ENCODE data around the gene SCARF1.
A peak's percentile ranks its signal among the peaks of the same experiment; 100 is the strongest.

Gene SCARF1

DNA sequence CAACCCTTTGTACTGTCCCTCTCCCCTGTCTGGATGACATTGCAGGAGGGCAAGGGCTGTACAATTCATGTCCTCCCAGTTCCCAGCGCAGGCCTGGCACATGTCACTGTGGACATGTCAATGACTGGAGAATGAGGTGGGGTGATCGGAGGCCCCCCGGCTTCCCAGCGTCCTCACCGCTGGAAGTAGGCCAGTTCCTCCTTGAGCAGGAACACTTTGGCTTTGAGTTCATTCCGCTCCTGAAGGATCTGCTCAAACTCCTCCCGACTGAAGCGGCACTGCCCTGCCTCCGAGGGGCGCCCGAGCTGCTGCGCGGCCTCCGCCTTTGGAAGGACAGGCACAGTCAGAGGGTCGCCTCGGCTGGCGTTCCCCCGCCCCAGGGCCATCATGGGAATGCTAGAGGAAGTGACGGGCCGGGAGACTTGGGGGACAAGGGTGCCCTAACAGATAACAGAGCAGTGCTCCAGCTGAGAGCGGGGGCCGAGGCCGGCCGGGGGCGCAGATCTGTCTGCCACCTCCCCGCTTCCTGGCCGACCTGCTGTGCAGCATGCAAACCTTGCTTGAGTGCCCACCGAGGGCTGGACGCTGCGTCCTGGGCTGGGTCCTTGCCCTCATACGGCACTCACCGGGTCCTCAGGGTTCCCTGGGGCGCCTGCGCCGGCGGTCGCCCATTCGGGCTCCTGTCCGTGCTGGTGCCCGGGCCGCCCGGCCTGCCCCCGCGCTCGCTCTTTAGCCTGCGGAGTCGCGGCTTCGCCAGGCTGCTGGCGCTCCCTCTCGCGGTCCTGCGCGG lies 2.8 kb upstream of the SCARF1 start:
- DNase-seq (ENCODE audit: low read depth in 2 of 2): no peak

DNA sequence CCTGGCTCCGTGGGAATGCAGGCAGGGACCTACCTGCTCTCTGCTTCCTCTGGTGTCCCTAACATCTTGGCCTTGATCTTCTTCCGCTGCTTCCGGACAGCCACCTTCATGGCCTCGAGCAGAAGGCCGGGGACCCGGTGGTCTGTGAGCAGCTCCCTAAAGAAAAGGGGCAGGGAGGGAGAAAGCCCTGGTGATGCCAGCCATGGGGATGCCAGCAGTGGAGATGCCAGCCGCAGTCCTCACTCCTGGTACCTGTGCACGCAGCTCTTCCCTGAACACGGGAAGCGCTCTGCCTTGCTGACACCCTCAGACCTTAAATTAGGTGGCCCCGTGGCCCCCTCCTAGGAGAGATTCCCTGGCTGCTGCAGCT lies 2.3 kb upstream of the SCARF1 start:
- DNase-seq (ENCODE audit: low read depth in 2 of 2): no peak

DNA sequence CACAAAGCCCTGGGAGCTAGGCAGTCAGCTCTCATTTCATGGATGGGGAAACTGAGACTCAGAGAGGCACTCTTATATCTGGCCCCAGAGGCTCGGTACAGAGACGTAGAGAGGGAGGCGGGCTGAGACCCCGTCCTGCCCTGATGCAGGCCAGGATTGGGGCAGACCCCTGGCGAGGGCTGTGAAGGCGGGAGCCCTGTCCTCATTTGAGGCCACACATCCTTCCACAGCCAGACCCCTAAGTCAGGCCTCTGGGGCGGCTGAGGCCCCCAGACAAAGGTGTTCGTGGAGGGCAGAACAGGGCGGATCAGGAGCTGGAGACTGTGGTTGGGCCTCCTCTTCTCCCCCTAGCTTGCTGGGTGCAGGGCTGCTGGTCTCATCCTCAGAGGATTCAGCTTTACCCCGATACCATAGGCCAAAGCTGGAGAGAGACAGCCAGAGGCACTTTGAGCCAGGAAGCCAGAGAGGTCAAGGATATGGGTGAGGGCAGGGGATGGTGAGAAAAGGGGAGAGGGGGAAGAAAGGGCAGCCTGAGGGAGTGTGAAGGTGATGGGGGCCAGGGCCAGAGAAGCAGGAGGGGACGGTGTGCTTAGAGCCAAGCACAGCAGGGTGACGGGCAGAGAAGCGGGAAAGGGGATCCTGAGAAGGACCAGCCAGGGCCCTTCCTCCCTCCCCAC lies 805 bp upstream of the SCARF1 start:
- no peak for DNase-seq (ENCODE audit: low read depth in 2 of 2)

DNA sequence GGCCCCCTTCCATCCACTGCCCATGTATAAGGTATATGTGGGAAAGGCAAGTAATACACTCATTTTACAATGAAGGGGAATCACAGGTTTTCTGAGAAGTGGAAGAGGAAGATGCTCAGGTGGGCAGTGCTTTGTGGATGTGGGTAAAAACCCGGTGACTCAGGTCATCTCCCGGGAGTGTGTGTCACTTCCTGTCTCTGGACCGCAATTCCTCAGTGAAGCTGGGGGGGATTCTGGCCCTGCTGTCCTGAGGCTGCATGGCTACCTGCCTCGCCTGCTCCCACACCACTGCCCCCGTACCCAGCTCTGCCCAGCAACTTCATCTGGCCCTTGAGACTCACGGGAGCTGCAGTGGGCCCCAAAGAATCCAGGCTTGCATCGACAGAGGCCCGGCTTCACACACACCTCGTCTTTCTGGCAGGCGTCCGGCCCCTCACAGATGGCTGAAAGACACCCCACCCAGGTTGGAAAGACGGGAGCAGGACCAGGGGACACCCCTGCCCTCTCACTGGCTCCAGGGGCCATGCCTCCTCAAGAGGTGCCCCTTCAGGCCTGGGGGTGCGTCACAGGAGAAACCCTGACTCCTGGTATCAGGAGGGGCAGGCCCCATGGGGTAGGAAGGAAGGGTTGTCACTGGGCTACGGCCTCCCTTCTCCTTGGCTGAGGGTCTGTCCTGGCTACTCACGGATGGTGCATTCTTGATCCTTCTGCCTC lies 882 bp downstream of the SCARF1 start:
- peak; percentile 41 to 54 for DNase-seq (ENCODE audit: low read depth in 2 of 2)

DNA sequence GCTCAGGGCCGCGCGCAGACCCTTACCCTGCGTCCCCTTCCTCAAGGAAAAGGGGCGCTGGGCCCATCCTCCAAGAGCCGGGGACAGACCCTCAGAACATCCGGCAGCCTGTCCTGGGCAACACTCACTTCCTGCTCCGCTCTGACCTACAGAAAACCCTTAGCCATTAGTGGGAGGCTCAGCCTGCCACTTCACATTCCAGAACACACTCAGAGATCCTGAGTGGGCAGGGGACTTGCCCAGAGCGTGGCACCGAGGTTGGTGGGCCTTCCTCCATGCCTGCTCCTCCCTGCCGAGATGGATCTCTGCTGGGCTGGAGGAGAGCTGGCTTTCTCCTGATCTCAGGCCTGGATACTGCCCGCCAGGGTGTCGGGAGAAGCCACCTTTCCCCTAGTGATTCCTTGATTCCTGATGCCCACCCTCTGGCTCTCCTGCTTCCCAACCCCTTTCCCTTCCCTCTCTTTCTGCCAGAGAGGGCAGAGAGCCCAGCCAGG lies 1.5 kb downstream of the SCARF1 start:
- no peak for DNase-seq (ENCODE audit: low read depth in 2 of 2)

DNA sequence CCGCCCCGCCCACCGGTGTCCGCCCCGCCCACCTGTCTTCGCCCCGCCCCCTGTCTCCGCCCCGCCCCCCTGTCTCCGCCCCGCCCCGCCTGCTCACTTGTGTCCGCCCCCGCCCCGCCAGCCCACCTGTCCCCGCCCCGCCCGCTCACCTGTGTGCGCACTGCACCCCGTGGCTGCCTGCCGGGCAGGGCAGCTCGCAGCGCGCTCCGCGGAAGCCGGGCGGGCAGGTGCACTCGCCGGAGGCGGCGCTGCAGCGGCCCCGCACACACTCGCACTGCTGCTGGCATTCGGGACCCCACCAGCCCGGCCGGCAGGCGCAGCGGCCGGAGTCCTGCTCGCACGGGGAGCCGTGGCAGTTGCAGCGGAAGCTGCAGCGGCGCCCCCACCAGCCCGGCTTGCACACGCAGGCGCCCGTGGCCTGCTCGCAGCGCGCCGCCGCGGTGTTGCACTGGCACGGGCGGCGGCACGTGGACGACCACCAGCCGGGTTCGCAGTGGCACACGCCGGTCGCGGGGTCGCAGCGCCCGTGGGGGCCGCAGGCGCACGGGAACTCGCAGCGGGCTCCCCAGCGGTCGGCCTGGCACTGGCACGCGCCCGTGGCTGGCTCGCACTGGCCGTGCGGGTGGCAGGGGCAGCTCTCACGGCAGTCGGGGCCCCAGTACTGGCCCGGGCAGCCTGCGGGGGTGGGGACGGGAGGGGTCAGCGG lies 2.1 kb downstream of the SCARF1 start:
- no peak for DNase-seq (ENCODE audit: low read depth in 2 of 2)

DNA sequence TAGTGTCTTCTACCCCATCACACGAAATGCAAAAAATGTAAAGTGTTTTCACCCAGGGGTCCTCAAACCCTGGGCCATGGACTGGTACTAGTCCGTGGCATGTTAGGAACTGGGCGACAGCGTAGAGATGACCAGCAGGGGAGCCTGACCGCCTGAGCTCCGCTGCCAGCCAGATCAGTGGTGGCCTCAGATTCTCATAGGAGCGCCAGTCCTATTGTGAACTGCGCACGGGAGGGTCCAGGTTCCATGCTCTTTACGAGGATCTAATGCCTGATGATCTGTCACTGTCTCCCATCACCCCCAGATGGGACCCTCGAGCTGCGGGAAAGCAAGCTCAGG lies 4.5 kb downstream of the SCARF1 start:
- no peak for DNase-seq (ENCODE audit: low read depth in 2 of 2)

DNA sequence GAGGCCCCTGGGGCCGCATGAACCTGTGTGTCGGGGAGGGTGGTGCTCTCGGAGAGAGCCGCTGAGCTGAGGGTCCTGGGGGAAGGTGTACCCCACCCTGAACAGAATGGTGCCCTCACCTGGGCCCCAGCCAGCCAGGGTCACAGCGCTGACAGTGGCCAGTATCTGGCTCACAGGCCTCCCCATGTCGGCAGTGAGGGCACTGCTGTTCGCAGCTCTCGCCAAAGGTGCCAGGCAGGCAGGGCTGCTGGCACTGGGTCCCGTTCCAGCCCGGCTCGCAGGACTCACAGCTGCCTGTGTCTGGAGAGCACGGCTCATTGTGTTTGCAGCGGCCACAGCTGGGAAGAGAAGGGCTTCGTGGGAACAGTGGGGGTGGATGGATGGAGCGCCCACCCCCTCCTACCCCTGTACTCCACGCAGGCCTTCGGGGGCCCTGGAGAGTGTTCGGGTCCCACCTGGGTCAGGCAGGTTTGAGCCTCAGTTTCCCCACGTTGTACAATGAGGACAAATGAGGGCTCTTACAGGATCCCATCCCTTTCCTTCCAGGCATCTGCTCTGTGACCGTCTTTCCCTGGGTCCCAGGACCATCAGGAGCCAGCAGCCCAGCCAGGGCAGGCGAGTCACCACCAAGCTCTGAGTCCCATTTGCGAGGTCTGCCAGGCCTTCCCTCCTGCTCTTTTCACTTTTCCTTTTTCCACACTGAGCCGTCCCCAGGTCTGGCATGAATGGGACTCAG lies 5.0 kb downstream of the SCARF1 start:
- DNase-seq (ENCODE audit: low read depth in 2 of 2): no peak

DNA sequence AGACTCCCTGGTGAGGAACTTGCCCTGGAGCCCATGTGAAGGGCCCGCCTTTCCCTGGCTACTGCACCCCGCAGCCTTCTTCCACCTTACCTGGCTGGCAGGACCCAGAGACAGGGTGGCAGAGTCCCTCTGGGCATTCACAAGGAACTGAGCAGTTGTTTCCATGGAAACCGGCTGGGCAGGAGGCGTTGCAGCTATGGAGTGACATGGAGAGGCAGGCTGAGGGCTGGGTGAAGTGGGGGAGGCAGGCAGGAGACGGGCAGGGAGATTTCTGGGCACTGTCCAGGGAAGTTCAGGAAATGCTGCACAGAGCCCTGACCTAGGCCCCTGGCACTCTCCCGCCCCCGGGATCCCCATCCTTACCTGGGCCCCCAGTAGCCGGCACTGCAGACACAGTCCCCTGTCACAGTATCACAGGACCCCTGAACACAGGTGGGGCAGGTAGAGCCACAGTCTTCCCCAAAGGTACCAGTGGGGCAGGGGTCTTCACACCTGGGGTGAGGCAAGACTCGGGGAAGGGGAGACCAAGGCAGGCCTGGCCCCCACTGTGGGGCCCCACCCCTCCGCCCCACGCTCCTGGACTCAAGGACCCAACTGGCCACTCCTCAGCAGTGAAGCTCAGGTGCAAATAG lies 5.9 kb downstream of the SCARF1 start:
- DNase-seq (ENCODE audit: low read depth in 2 of 2): no peak

DNA sequence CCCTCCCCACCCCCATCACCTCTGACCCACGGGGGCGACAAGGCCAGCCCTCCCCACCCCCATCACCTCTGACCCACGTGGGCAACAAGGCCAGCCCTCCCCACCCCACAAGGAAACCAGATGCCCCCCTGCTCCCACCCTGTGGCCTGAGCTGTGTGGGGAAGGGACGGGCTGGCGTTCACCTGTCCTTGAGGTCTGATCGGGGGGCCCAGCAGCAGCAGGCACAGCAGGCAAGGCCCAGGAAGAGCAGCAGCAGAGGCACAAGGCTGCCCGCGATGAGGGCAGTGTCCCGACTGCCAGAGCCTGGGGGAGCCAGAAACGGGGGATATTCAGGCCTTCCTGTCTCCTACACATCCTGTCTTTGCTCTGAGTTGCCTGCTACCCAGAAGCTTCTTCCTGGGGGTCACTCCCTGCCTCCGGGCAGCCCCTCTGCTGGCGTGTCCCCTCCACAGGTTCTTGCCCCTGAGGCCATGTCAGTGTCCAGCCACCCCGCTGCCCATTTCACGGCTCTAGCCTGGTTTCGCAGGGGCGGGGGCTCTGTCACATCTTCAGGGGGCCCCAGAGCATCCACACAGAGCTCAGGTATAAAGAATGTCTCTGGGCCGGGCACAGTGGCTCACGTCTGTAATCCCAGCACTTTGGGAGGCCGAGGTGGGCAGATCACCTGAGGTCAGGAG lies 6.8 kb downstream of the SCARF1 start:
- DNase-seq (ENCODE audit: low read depth in 2 of 2): no peak

DNA sequence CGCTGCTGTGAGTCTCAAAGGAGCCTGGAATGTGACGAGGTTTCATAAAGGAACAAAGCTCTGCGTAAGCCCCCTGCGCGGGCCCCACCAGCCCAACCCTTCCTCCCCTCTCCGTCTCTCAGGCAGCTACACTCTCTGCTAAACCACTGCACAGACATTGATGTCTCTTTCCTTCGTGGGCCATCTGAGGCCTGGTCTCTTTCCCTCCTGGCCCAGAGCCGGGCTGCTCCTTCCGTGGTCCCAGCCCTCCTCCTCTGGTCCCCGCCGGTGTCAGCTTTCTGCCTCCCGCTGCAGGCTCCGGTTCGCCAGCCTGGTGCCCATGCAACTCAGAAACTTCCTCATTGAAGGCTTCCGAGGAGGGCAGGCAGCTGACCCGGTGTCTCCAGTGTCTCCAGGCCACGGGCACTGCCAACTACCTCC lies 7.4 kb downstream of the SCARF1 start:
- no peak for DNase-seq (ENCODE audit: low read depth in 2 of 2)

DNA sequence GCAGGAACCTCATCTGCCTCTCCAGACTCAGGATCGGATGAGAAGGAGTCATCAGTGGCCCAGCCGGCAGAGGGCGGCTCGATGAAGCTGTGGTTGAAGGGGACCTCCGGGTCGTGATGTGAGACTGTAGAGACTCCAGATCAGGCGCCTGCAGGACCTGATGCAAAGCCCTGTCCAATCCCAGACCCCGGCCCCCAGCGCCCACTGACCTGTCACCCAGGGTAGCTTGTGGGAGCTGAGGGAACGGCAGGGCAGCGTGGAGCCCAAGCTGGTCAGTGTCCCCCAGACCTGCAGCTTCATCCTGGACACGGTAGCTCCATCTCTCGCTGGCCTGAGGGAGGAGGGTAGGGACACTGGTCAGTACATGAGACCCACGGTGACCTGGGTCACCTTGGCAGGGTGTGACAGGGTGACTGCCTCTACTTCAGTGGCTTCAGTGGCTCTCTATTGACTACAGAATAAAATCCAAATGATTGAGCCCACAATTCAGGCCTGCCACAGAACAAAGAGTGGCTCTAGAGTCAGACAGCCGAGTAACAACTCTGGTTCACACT lies 8.7 kb downstream of the SCARF1 start:
- no peak for DNase-seq (ENCODE audit: low read depth in 2 of 2)

DNA sequence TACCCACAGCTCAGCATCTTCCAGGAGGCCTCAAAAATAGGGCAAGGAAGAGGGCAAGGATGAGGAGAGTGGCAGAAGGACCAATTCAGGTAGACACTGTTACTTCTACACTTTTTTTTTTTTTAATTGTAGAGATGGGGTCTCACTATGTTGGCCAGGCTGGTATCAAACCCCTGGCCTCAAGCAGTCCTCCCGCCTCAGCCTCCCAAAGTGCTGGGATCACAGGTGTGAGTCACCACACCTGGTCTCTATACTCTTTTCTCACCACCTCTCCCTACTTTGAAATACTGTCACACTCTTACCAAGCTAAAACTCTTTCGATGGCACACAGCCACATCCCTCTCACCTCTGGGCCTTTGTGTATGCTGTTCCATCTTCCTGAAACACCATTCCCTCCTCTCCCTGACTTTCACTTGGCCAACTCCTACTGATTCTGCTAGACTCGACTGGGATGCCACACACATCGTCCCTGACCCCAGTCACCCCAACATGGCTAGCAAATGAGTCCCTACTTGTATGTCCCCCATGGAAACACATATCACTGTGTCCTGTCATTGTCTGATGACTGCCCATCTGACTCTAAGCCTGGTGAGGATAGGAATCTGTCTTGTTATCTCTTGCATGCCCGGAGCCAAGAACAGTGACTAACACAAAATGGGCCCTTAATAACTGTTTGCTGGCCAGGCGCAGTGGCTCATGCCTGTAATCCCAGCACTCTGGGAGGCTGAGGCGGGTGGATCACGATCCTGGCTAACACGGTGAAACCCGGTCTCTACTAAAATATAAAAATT lies 9.7 kb downstream of the SCARF1 start:
- DNase-seq (ENCODE audit: low read depth in 2 of 2): no peak

DNA sequence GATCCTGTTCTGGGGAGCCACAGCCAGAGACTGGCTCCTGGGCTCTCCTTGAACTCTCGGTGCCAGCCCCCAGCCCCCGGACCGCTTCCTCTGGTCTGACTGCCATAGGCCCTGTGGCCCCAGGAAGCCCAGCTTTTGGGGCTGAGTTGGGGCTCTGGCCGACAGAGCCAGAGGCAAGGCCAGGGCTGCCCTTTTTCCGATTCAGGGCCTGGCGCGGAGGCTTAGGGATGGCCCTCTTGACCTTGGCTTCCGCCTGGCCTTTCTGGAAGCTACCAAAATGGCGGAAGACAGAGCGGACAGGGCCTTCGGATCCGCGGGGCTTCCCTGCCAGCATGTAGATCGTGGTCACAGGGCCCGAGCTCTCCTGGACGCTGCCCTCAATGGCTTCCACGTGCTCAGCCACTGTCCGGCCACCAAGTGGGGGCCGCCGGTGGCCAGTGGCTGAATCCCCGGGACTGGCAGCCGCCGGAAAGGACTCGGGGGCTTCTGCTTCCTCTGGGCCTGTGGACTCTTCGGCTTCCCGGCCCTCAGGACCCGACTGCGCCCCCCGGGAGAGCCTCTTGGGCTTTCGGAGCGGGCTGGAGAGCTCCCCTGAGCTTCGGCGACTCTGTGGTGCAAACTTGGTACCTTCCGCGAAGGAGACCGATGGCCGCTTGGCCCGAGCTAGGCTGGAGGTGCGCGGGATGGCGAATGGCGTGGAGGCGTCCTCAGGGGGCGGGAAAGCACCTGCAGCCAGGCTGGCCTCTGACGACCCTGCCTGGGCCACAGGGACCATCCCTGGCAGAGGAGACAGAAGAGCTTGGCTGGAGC lies 10.5 kb downstream of the SCARF1 start:
- DNase-seq (ENCODE audit: low read depth in 2 of 2): no peak

DNA sequence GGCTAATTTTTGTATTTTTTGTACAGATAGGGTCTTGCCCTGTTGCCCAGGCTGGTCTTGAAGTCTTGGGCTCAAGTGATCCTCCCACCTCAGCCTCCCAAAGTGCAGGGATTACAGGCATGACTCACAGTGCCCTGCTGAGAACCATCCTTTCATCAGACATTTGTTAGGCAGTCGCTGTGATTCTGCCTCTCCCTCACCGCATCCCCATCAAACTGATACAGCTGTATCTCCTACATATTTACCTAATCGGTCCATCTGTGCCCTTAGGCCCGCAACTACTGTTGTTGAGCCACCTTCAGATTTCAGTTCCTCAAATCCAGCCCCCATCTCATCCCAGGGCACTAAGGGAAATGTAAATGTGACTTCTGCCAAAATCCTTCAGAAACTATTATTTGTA lies 14.9 kb downstream of the SCARF1 start:
- DNase-seq (ENCODE audit: low read depth in 2 of 2): no peak

DNA sequence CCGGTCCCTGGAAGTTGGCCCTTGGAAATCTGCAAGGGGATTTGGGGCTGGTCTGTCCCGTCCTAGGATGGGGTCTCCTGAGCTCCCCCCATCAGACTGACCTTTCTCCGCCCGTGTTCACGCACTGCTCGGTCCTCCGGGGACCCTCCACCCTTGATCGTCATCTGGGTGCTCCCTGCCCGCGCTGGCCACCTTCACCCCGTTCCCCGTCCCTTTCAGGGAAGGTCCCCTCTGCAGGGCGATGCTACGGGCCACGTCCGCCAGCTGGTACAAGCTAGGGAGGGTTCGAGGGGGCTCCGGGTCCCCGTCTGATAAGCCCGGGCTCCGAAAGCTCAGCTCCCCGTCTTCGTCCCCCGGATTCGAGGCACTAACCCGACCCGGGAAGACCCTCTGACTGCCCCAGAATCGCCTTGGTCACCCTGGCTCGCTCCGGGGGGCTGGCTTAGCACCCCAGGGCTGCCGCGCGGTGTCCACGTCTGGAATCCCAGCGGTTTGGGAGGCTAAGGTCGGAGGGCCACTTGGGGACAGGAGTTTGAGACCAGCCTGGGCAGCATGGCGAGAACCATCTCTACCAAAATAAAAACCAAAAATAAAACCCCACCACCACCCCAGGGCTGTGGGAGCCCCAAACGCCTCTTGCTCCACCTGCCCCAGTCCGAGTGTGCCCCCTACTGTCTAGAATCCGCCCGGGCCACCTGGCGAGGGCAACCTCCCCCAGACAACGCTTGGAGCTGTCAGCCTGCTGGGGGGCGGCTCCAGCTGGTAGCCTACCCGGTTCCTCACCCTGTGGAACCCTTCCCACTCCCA lies 15.8 kb downstream of the SCARF1 start:
- DNase-seq (ENCODE audit: low read depth in 2 of 2): peak; percentile 72 to 78

DNA sequence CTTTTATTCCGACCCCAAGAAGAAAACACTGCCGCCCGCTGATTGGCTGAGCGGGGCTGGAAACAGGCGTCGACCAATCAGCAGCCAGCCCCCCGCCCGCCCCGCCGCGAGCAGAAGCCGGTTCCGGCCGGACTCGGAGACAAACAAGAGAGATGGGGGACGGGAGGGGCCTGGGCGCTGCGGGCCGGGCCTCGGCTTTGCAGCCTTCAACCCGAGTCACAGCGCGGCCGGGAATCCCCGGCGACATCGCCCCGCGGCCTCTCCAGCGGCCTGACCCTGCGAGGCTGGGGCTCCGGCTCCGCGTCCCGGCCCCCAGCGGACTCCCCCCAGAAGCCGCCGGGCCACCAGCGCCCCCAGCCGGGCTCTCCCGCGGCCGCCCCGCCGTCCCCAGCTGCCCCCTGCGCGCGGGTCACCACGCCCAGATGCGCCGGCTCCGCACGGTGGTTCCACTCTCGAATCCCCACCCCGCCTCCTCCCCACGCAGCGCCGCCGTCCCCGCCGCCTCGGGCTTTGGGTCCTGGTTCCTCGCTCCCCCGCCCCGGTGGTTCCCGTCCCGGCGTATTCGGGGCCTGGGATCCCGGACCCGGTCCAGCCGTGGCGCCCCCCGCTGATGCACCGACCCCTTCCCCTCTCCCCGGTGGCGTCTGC lies 16.6 kb downstream of the SCARF1 start:
- peak; percentile 84 to 86 for DNase-seq (ENCODE audit: low read depth in 2 of 2)
